Uterus (tissue), 2 donors: ENCODE data around the gene TMEM245.

Experiments used
- POLR2A ChIP-seq, 2 donors: fragments of 450-650 bp; IDR thresholded peaks; one replicate each; pipeline ENCODE4 v1.6.1; 2016; ENCODE audit warnings: antibody characterized with exemption in 2 of 2, mild to moderate bottlenecking in 1 of 2, moderate library complexity in 1 of 2
- TF ChIP-seq, protein P1 (sequence below), 4 experiments: fragments of 200-600 bp in 2 of 4; fragments of 450-650 bp in 2 of 4; sonication (generic) in 2 of 4; IDR thresholded peaks; one replicate each; pipeline ENCODE4 v1.5.1; 2016 to 2019; ENCODE audit warnings: antibody characterized with exemption in 4 of 4, mild to moderate bottlenecking in 2 of 4, moderate library complexity in 1 of 4

GRCh38 chr9:109121232-109121796, 1.6 kb upstream of the TMEM245 start:
- TF ChIP-seq, protein P1, sequence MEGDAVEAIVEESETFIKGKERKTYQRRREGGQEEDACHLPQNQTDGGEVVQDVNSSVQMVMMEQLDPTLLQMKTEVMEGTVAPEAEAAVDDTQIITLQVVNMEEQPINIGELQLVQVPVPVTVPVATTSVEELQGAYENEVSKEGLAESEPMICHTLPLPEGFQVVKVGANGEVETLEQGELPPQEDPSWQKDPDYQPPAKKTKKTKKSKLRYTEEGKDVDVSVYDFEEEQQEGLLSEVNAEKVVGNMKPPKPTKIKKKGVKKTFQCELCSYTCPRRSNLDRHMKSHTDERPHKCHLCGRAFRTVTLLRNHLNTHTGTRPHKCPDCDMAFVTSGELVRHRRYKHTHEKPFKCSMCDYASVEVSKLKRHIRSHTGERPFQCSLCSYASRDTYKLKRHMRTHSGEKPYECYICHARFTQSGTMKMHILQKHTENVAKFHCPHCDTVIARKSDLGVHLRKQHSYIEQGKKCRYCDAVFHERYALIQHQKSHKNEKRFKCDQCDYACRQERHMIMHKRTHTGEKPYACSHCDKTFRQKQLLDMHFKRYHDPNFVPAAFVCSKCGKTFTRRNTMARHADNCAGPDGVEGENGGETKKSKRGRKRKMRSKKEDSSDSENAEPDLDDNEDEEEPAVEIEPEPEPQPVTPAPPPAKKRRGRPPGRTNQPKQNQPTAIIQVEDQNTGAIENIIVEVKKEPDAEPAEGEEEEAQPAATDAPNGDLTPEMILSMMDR (IDR thresholded peaks at IDR 0.05) = no peak
- no peak for TF ChIP-seq POLR2A (IDR thresholded peaks at IDR 0.05)
